ENCODE data around the gene ZNF521. TPM values are rescaled to one million over a fixed set of nuclear protein-coding genes. Genes with fewer than 3 reads are reported as not detected.

ZNF521 gene
- total RNA-seq: 10 to 100 TPM in 4 of 6 donors, 1 to 10 TPM in 2; 4.7 to 37.7 (median 13.8) TPM

- Histone ChIP-seq H3K9me3 (no peaks in the 10 kb centered on the region), H3K36me3 (no peaks in the 10 kb centered on the region), H3K27me3 (peaks cover 0 to 16% (median 4%) of the 10 kb centered on the region in 4 donors), H3K4me3 (peak within 1 kb of the TSS; percentile 40 to 73 (median 63)), H3K27ac (peak within 1 kb of the TSS; percentile 81 to 93 (median 82)), H3K4me1 (peaks cover 6 to 38% (median 15%) of the 10 kb centered on the region in 4 donors)
- DNase-seq (peak; percentile 76 to 95), ATAC-seq (ENCODE audit: low FRiP score in 2 of 2) (peak; percentile 92 to 94)
- WGBS, 2 donors: 1 to 3% methylated on average over 22 to 53 of the region's 91 CpGs
- TF ChIP-seq POLR2A (IDR thresholded peaks at IDR 0.05) (peak in 2 of 4 donors; percentile 48 to 58), CTCF (IDR thresholded peaks at IDR 0.05) (no peak), POLR2AphosphoS5 (IDR thresholded peaks at IDR 0.05) (peak; percentile 27 to 81)
Observed at GRCh38 chr18:25351777-25352628, at the start of gene ZNF521. Gene ZNF521, minus strand, starts transcription at chr18:25352166. Its CDS starts 1,220 bp downstream, at chr18:25350946.

DNA sequence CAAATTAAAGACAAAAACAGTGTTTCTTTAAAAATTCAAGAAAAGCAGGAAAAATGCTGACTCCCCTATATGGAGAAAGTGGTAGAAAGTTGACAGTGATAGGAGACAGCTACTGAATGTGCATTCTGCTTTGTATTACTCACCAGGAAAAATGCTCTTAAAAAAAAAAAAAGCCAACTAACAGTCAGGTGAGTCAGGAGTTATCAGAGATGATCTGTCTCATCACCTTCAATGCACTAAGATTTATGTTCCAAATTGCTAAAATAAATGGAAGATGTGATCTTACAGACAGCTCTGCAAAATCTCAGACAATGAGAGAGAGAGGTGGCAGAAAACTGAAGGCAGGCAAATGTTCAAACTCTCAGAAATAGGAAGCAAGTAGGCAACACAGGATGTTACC lies 47.6 kb upstream of the ZNF521 start:
- Histone ChIP-seq H3K27ac (no peak overlapping the region), H3K4me3 (no peak overlapping the region), H3K4me1 (no peaks in the 10 kb centered on the region), H3K9me3 (no peaks in the 10 kb centered on the region), H3K36me3 (no peaks in the 10 kb centered on the region), H3K27me3 (no peaks in the 10 kb centered on the region)
- DNase-seq (no peak), ATAC-seq (ENCODE audit: low FRiP score in 2 of 2) (no peak)
- TF ChIP-seq EP300 (IDR thresholded peaks at IDR 0.05): no peak
- TF ChIP-seq CTCF (IDR thresholded peaks at IDR 0.05): no peak
- no peak for TF ChIP-seq POLR2AphosphoS5 (IDR thresholded peaks at IDR 0.05)
- no peak for TF ChIP-seq POLR2A (IDR thresholded peaks at IDR 0.05)

- H3K4me3 ChIP-seq: no peak overlapping the region
- TF ChIP-seq POLR2AphosphoS5 (IDR thresholded peaks at IDR 0.05) (no peak), POLR2A (IDR thresholded peaks at IDR 0.05) (no peak), CTCF (IDR thresholded peaks at IDR 0.05) (no peak), EP300 (IDR thresholded peaks at IDR 0.05) (no peak)
- H3K9me3 ChIP-seq: no peaks in the 10 kb centered on the region
- no peaks in the 10 kb centered on the region for H3K27me3 ChIP-seq
- H3K36me3 ChIP-seq: no peaks in the 10 kb centered on the region
- no peak overlapping the region for H3K27ac ChIP-seq
- H3K4me1 ChIP-seq: no peaks in the 10 kb centered on the region
- DNase-seq (no peak), ATAC-seq (ENCODE audit: low FRiP score in 2 of 2) (no peak)
Observed at GRCh38 chr18:25392192-25392591, 40.2 kb upstream of the ZNF521 start.

- Histone ChIP-seq H3K4me1 (no peaks in the 10 kb centered on the region), H3K36me3 (no peaks in the 10 kb centered on the region), H3K9me3 (no peaks in the 10 kb centered on the region), H3K27me3 (no peaks in the 10 kb centered on the region), H3K27ac (no peak overlapping the region), H3K4me3 (no peak overlapping the region)
- WGBS, 2 donors: 79 to 80% methylated on average over 2 of the region's 2 CpGs
- DNase-seq (no peak), ATAC-seq (ENCODE audit: low FRiP score in 2 of 2) (no peak)
- TF ChIP-seq POLR2AphosphoS5 (IDR thresholded peaks at IDR 0.05): no peak
- no peak for TF ChIP-seq CTCF (IDR thresholded peaks at IDR 0.05)
- no peak for TF ChIP-seq EP300 (IDR thresholded peaks at IDR 0.05)
- TF ChIP-seq POLR2A (IDR thresholded peaks at IDR 0.05): no peak
Observed at GRCh38 chr18:25373432-25374179, 21.6 kb upstream of the ZNF521 start.

Measured in upper lobe of left lung (tissue), 6 donors.